ENCODE results near the gene OXT.

OXT gene

GRCh38 chr20:3068986-3069900, 2.2 kb upstream of the OXT start:
- TF ChIP-seq ZNF8 (CRISPR knock-in tag; IDR thresholded peaks at IDR 0.05) (no peak), CSDC2 (CRISPR knock-in tag; IDR thresholded peaks at IDR 0.05) (no peak), ESRRG (CRISPR knock-in tag; IDR thresholded peaks at IDR 0.05) (no peak), ISL1 (CRISPR knock-in tag; IDR thresholded peaks at IDR 0.05) (no peak), TSHZ2 (CRISPR knock-in tag; IDR thresholded peaks at IDR 0.05) (no peak), BACH2 (CRISPR knock-in tag; IDR thresholded peaks at IDR 0.05; ENCODE audit: borderline replicate concordance) (no peak), ARNTL (CRISPR knock-in tag; IDR thresholded peaks at IDR 0.05; ENCODE audit: borderline replicate concordance, low read depth) (no peak), SNAI2 (CRISPR knock-in tag; IDR thresholded peaks at IDR 0.05) (no peak), ZNF70 (CRISPR knock-in tag; IDR thresholded peaks at IDR 0.05) (no peak), ZFP3 (CRISPR knock-in tag; IDR thresholded peaks at IDR 0.05) (no peak), TCF4 (CRISPR knock-in tag; IDR thresholded peaks at IDR 0.05; ENCODE audit: borderline replicate concordance) (no peak), PPARA (CRISPR knock-in tag; IDR thresholded peaks at IDR 0.05; ENCODE audit: borderline replicate concordance) (no peak), OSR1 (CRISPR knock-in tag; IDR thresholded peaks at IDR 0.05) (no peak), POU6F1 (CRISPR knock-in tag; IDR thresholded peaks at IDR 0.05; ENCODE audit: borderline replicate concordance, low read depth) (no peak)

GRCh38 chr20:3070725-3071124, 695 bp upstream of the OXT start:
- no peak for TF ChIP-seq CREB5 (CRISPR knock-in tag; IDR thresholded peaks at IDR 0.05; ENCODE audit: low read depth)
- TF ChIP-seq TCF4 (CRISPR knock-in tag; IDR thresholded peaks at IDR 0.05; ENCODE audit: borderline replicate concordance), result no peak
- TF ChIP-seq ZC3H10 (CRISPR knock-in tag; IDR thresholded peaks at IDR 0.05), result no peak
- no peak for TF ChIP-seq ISL1 (CRISPR knock-in tag; IDR thresholded peaks at IDR 0.05)
- no peak for TF ChIP-seq CSDC2 (CRISPR knock-in tag; IDR thresholded peaks at IDR 0.05)
- TF ChIP-seq ZNF70 (CRISPR knock-in tag; IDR thresholded peaks at IDR 0.05), result no peak
- TF ChIP-seq ZFP30 (CRISPR knock-in tag; IDR thresholded peaks at IDR 0.05), result no peak
- no peak for TF ChIP-seq POU6F1 (CRISPR knock-in tag; IDR thresholded peaks at IDR 0.05; ENCODE audit: borderline replicate concordance, low read depth)
- no peak for TF ChIP-seq OSR1 (CRISPR knock-in tag; IDR thresholded peaks at IDR 0.05)
- no peak for TF ChIP-seq CSRNP3 (CRISPR knock-in tag; IDR thresholded peaks at IDR 0.05)
- no peak for TF ChIP-seq RARB (CRISPR knock-in tag; IDR thresholded peaks at IDR 0.05)
- no peak for TF ChIP-seq ARNTL (CRISPR knock-in tag; IDR thresholded peaks at IDR 0.05; ENCODE audit: borderline replicate concordance, low read depth)
- TF ChIP-seq PATZ1 (CRISPR knock-in tag; IDR thresholded peaks at IDR 0.05; ENCODE audit: borderline replicate concordance), result no peak
- TF ChIP-seq TSHZ2 (CRISPR knock-in tag; IDR thresholded peaks at IDR 0.05), result no peak
- no peak for TF ChIP-seq PPARA (CRISPR knock-in tag; IDR thresholded peaks at IDR 0.05; ENCODE audit: borderline replicate concordance)
- no peak for TF ChIP-seq BACH2 (CRISPR knock-in tag; IDR thresholded peaks at IDR 0.05; ENCODE audit: borderline replicate concordance)
- no peak for TF ChIP-seq ESRRG (CRISPR knock-in tag; IDR thresholded peaks at IDR 0.05)
- TF ChIP-seq SNAI2 (CRISPR knock-in tag; IDR thresholded peaks at IDR 0.05), result no peak
- TF ChIP-seq ZNF8 (CRISPR knock-in tag; IDR thresholded peaks at IDR 0.05), result no peak
- TF ChIP-seq TOX (CRISPR knock-in tag; IDR thresholded peaks at IDR 0.05; ENCODE audit: borderline replicate concordance), result no peak
- ATAC-seq, result no peak

More at GRCh38 chr20:3068986-3069900, 2.2 kb upstream of the OXT start:
- ATAC-seq, result peak; percentile 51

Measured in SK-N-SH treated with all-trans-retinoic acid at 6 μM for 48 hours (cell line).